ENCODE data around the gene FGF6. TPM values are rescaled to one million over a fixed set of nuclear protein-coding genes. Genes with fewer than 3 reads are reported as not detected.

FGF6 gene
- total and polyA plus RNA-seq, 10 of the 15 experiments (the other 5 are each of a cell fraction or from before 2014, with no cell fraction given): not detected

DNA sequence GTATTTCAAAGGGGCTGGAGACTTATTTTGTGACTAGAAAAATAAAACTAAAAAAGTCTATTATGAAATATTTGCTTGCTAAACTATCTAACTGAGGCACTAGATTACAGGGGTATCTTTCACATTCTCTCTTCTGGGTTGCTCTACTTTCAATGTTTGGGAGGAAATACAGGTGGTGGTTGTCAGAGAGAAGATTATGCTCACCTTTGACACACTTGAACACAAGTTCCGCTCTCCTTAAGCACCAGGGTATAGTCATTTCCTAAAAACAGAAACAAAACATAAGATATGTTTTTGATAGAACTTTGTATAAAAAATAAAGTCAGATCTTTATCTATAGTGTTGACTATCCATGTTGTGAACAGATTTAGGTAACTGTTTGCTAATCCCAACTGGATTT, 45.4 kb upstream of the FGF6 start:
- peaks cover 6% of the 10 kb centered on the region; the same call in 1 of the 2 replicates for H3K4me1 ChIP-seq (ENCODE audit: control insufficient read depth, insufficient read depth, low read length)
- H3K4me3 ChIP-seq: no peak overlapping the region
- no peaks in the 10 kb centered on the region for H4K20me1 ChIP-seq (ENCODE audit: control insufficient read depth, insufficient read depth)
- in situ Hi-C loops (cut with MboI) (no loop called here), intact Hi-C loops (cut with micrococcal nuclease; ENCODE audit: unreplicated experiment) (no loop called here)
- H3K27ac ChIP-seq (ENCODE audit: control insufficient read depth, insufficient read depth): no peak overlapping the region
- no peak overlapping the region for H3K9ac ChIP-seq (ENCODE audit: control insufficient read depth, insufficient read depth, low read length)
- H3K79me2 ChIP-seq (ENCODE audit: control insufficient read depth, insufficient read depth, low read length): no peaks in the 10 kb centered on the region
- 96% methylated on average over 1 of the region's 1 CpG for WGBS (ENCODE audit: insufficient coverage, insufficient replicate concordance, low lambda C conversion rate, missing lambda C conversion rate)
- RAD21 ChIA-PET (ENCODE audit: unreplicated experiment): no interaction called here
- no TSS peak for BruUV-seq (replicated peaks)
- POLR2A ChIA-PET: no interaction called here
- H3K4me2 ChIP-seq (ENCODE audit: control insufficient read depth, insufficient read depth): no peak overlapping the region
- FAIRE-seq: no peak
- SMC1A ChIA-PET (ENCODE audit: uncharacterized antibody, unreplicated experiment): no interaction called here
- no peaks in the 10 kb centered on the region for H3K9me3 ChIP-seq (replicated peaks; ENCODE audit: control insufficient read depth, insufficient read depth, low read length)
- no peak for DNase-seq (ENCODE audit: low read depth, low spot score)
- CTCF ChIA-PET: no interaction called here
- no peak for ATAC-seq
- H3K27me3 ChIP-seq (replicated peaks in 1 of 2; ENCODE audit: control insufficient read depth in 2 of 2, insufficient read depth in 2 of 2, low read length in 1 of 2): no peaks in the 10 kb centered on the region
- H3K36me3 ChIP-seq (ENCODE audit: control insufficient read depth in 2 of 2, insufficient read depth in 2 of 2, low read length in 1 of 2): peaks cover 1 to 10% of the 10 kb centered on the region in 2 experiments
- H2AFZ ChIP-seq (ENCODE audit: control insufficient read depth, low read depth, low read length): no peak overlapping the region
- TF ChIP-seq GABPA (IDR thresholded peaks at IDR 0.05; ENCODE audit: low read depth): no peak
- no peak for TF ChIP-seq WRNIP1 (IDR thresholded peaks at IDR 0.05; ENCODE audit: borderline replicate concordance, low read depth, low read length)
- no peak for TF ChIP-seq ZBED1 (IDR thresholded peaks at IDR 0.05; ENCODE audit: borderline replicate concordance)
- TF ChIP-seq POLR2AphosphoS5 (IDR thresholded peaks at IDR 0.05; ENCODE audit: low read length): no peak
- TF ChIP-seq, protein P1, sequence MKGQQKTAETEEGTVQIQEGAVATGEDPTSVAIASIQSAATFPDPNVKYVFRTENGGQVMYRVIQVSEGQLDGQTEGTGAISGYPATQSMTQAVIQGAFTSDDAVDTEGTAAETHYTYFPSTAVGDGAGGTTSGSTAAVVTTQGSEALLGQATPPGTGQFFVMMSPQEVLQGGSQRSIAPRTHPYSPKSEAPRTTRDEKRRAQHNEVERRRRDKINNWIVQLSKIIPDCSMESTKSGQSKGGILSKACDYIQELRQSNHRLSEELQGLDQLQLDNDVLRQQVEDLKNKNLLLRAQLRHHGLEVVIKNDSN (IDR thresholded peaks at IDR 0.05; ENCODE audit: borderline replicate concordance, extremely low read length, insufficient read depth, low read depth, low read length): no peak
- no peak for TF ChIP-seq BCLAF1 (IDR thresholded peaks at IDR 0.05)
- no peak for TF ChIP-seq SMC3 (IDR thresholded peaks at IDR 0.05; ENCODE audit: borderline replicate concordance, low read length)
- TF ChIP-seq EED (IDR thresholded peaks at IDR 0.05; ENCODE audit: low read depth): no peak
- TF ChIP-seq MEF2B (IDR thresholded peaks at IDR 0.05; ENCODE audit: partially characterized antibody, poor library complexity, severe bottlenecking): no peak
- TF ChIP-seq DPF2 (IDR thresholded peaks at IDR 0.05): no peak
- TF ChIP-seq, protein P2, sequence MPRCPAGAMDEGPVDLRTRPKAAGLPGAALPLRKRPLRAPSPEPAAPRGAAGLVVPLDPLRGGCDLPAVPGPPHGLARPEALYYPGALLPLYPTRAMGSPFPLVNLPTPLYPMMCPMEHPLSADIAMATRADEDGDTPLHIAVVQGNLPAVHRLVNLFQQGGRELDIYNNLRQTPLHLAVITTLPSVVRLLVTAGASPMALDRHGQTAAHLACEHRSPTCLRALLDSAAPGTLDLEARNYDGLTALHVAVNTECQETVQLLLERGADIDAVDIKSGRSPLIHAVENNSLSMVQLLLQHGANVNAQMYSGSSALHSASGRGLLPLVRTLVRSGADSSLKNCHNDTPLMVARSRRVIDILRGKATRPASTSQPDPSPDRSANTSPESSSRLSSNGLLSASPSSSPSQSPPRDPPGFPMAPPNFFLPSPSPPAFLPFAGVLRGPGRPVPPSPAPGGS (IDR thresholded peaks at IDR 0.05; ENCODE audit: borderline replicate concordance, insufficient read depth, low read depth, low read length, poor library complexity, severe bottlenecking): no peak
- no peak for TF ChIP-seq HDAC6 (IDR thresholded peaks at IDR 0.05; ENCODE audit: unreplicated experiment)
- TF ChIP-seq CBX5 (IDR thresholded peaks at IDR 0.05; ENCODE audit: low read depth): no peak
- no peak for TF ChIP-seq IKZF1 (conservative IDR thresholded peaks at IDR 0.05)
- TF ChIP-seq, protein P3, sequence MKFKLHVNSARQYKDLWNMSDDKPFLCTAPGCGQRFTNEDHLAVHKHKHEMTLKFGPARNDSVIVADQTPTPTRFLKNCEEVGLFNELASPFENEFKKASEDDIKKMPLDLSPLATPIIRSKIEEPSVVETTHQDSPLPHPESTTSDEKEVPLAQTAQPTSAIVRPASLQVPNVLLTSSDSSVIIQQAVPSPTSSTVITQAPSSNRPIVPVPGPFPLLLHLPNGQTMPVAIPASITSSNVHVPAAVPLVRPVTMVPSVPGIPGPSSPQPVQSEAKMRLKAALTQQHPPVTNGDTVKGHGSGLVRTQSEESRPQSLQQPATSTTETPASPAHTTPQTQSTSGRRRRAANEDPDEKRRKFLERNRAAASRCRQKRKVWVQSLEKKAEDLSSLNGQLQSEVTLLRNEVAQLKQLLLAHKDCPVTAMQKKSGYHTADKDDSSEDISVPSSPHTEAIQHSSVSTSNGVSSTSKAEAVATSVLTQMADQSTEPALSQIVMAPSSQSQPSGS (IDR thresholded peaks at IDR 0.05; ENCODE audit: low read length): no peak
- no peak for TF ChIP-seq BACH1 (IDR thresholded peaks at IDR 0.05; ENCODE audit: borderline replicate concordance)

Data from GM12878 (cell line).